GM19463 (cell line): ENCODE results near the gene NEDD4.
"Not testable (repeated sequence)": the region's sequence is repeated elsewhere in the genome, so short reads cannot be mapped to it uniquely, and the experiment has no call there.

ENCODE experiments used
- ATAC-seq: cut with Tn5 transposase; IDR thresholded peaks from one replicate; pipeline ENCODE4 v1.9.1; 2021; ENCODE audit warnings: mild to moderate bottlenecking, moderate library complexity; ENCODE audit not compliant: unreplicated experiment

Gene NEDD4

DNA sequence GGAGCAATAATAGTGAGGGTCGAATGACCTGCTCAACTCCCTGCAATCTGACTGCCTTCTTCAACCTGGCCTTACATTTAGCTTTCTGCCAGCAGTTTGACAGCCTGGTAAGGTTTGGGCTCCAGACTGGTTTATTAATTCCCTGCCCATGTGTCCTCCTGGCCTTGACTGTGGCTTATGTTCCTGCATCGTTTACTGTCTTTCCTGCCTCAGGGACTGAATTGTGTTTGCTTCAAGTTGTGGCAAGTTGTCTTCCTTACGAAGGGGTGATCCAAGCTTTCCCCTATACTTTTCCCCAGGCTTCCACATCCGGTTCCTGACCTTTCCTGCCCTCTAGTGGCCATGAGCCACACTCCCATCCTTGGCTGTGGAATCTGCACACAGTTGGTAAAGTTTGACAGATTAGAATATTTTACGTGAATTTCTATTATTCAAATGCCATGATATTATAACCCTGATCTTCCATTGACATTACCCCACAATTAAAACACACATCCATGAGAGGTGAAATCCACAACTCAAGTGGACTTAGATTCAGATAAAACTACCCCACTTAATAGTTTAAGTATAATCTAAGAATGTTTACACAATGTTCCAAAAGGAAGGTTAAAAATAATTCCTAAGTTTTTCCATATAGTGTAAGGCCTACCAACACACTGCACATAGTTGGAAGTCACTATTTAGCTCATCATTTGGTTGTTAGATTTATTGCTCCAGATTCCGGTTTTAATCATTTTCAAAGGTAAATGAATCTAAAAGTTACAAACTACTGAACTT is 95.7 kb downstream of the NEDD4 start:
- ATAC-seq: no peak

DNA sequence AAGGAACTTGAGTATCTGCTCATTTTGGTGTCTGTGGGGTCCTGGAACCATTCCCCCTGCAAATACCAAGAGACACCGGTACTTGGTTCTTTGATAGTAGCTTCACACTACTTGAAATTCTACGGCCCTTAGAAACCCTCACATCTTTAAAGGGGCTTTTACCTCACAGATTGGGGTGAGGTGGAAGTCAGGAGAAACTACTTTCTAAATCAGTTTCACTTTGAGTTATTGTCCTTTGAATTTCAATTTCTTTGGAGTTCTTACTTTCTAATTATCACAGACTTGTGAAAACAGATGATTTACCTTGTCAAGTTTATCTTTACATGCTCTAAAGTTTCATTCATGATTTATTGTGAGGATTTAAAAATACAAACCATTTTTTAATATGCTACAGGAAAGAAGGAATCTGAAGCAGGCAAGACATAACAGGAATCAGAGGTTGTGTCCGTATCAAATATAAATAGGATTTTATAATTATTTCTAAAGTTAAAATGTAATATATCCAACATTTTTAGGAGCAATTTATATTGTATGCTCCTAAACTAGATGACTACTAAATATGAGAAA is 98.9 kb downstream of the NEDD4 start:
- ATAC-seq: no peak

GRCh38 chr15:55893852-55894251 is 99.6 kb downstream of the NEDD4 start:
- ATAC-seq: no peak

DNA sequence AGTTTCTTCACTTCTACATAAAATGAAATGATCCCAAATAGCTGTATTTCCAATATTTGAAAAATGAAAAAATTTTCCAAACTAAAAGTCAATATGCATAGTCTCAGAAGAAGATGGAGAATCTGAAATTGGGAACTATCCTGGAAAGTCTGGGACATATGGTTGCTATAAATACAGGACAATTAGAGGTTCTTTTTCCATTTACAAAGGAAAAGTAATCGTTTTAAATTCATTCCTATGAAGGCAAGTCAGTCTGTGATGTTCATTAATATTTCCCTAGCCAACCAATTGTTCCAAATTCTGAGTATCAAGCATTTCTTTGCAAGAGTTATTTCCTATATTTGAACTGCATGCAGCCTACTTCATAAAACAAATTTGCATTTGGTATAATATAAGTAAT is 102.2 kb downstream of the NEDD4 start:
- no peak for ATAC-seq

DNA sequence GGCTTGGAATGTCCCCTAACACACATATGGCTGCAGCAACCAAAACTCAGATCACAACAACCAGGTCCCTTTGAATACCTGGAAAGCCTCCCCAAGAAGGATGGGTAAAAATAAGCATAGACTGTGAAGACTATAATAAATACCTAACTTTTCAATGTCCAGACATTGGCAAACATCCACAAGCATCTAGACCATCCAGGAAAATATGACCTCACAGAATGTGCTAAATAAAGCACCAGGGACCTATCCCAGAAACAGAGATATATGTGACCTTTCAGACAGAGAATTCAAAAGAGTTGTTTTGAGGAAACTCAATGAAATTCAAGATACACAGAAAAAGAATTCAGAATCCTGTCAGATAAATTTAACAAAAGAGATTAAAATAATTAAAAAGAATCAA is 109.2 kb downstream of the NEDD4 start:
- ATAC-seq: no peak

- no peak for ATAC-seq
Observed at GRCh38 chr15:55879181-55879580, 114.2 kb downstream of the NEDD4 start.

- no peak for ATAC-seq
Observed at GRCh38 chr15:55873024-55873720, 120.2 kb downstream of the NEDD4 start.

- no peak for ATAC-seq
Observed at GRCh38 chr15:55872471-55872870, 120.9 kb downstream of the NEDD4 start.

DNA sequence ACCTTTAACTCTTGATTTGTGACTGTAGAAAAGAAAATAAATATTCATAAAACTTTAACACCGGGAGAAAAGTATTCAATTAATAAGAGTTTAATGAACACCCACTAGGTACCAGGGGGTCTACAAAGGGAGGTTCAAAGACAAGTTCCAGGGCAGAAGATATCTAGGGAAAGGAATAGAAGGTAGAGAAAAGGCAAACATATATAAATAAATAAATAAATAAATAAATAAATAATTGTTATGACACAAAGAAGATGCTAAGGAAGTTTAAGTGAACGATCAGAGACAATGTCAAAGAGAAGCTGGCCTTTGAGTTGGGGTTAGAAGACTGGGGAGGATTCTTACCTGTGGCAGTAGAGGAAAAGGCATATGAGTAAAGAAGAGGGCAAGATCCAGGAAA is 123.8 kb downstream of the NEDD4 start:
- ATAC-seq: no peak

- no peak for ATAC-seq
Observed at GRCh38 chr15:55868707-55869106, 124.7 kb downstream of the NEDD4 start.

DNA sequence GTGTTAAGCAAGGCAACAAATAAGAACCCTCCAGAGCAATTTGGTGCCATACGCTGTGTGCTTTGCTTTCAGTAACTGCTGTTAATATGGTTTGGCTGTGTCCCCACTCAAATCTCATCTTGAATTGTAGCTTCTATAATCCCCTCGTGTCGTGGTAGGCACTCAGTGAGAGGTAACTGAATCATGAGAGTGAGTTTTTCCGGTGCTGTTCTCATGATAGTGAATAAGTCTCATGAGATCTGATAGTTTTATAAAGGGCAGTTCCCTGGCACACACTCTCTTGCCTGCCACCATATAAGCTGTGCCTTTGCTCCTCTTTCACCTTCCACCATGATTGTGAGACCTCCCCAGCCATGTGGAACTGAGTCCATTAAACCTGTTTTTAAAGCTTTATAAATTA is 125.1 kb downstream of the NEDD4 start:
- ATAC-seq: not testable (repeated sequence)

- ATAC-seq: no peak
Observed at GRCh38 chr15:55863911-55864310, 129.5 kb downstream of the NEDD4 start.

GRCh38 chr15:55861115-55861514 is 132.3 kb downstream of the NEDD4 start:
- ATAC-seq: no peak

DNA sequence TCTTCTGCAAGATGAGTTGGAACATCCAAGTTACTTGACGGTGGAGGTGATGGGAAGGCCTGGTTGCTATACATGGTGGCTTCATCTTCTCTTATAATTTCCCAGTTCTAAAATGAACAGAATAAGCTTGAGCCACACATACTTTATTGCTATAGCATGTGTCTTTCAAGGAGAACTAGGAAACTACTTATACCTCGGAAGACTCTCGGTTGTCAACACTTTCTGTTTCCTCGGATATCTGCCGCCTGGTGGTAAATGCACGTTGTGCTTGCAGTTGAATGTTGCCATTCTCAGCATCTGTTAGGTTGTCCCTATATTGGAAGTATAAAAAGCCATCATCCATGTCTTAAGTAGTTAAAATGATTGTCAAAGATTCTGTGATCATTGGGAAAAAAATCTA is 132.9 kb downstream of the NEDD4 start:
- no peak for ATAC-seq

DNA sequence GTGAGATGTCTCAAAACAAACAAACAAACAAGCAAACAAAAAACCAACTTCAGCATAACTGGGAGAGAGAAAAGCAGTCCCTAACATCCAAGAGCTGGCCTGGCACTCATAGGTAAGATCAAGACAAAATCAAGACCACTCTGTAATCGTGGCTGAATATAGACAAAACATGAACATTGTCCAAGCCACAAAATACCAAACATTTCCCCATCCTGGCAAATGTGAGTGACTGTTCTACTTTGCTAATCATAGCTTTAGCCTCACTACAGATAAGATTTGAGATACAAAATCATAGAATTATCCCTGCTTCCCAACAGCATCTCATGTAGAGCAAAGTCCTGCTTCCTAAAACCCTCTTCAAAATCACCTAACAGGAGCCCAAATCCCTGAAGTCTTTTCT is 133.7 kb downstream of the NEDD4 start:
- ATAC-seq: no peak

DNA sequence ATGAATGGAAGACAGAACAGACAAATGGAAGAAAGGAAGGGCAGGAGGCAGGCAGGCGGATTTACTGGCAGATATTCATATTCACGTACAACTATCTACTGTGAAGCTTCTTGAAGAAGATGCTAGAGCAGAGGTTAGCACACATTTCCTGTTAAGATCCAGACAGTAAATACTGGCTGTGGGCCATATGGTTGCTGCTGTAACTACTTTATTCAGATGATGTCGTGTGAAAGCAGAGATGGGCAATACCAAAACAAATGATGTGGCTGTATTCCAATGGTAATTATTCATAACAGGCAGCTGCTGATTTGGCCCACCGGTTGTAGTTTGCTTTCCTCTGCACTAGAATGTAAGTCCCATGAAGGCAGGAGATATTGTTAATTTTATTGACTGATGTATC is 134.8 kb downstream of the NEDD4 start:
- no peak for ATAC-seq

DNA sequence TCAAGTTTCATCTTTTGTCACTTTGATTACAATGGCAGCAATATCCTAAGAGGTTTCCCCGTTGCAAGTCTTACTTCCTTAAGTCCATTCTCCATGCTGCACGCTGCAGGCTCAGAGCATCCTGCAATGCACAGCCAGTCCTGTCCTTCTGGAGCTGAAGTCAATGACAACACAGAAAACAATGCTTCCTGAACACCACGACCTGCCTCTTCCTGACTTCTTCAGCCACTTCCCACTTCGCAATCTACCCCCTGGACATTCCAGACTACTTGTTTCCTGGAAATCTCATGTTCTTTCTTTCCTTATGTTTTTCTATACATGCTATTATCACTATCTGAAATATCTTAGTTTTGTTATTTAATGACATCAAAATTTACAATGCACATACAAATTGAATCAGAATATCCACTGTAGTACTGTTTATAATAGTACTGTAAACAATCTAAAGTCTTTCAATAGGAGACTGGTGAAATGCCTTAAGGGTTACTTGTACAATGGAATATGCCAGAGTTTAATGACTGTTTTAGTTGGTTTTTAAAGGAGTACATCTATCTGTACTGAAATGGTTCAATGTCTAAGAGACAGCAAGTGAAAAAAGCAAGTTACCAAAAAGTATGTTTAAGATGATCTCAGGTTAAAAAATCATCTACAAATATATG is 136.8 kb downstream of the NEDD4 start:
- ATAC-seq: no peak

- ATAC-seq: no peak
Observed at GRCh38 chr15:55853134-55853533, 140.3 kb downstream of the NEDD4 start.

GRCh38 chr15:55846116-55846707 is 147.2 kb downstream of the NEDD4 start:
- peak; percentile 69 for ATAC-seq

DNA sequence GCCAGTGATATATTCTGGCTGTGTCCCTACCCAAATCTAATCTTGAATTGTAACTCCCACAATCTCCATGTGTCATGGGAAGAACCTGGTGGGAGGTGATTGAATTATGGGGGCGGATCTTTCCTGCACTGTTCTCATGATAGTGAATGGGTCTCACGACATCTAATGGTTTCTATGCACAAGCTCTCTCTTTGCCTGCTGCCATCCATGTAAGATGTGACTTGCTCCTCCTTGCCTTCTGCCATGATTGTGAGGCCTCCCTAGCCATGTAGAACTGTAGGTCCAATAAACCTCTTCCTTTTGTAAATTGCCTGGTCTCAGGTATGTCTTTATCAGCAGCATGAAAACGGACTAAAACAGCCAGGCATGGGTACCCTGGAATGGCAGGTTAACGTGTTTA is 150.5 kb downstream of the NEDD4 start:
- not testable (repeated sequence) for ATAC-seq

- ATAC-seq: no peak
Observed at GRCh38 chr15:55835866-55836265, 157.5 kb downstream of the NEDD4 start.
